Omental fat pad (tissue), 4 donors: Measurements from ENCODE around the gene SURF1. TPM values are rescaled to one million over a fixed set of nuclear protein-coding genes. Genes with fewer than 3 reads are reported as not detected.

Experiments
- ATAC-seq: fragments of 150-250 bp; one replicate; pipeline ENCODE4 v1.9.1; 2016; ENCODE audit warnings: mild to moderate bottlenecking, moderate library complexity; ENCODE audit not compliant: low FRiP score
- DNase-seq: peaks from one replicate; pipeline ENCODE4 v3.0.0-alpha.2; 2019; ENCODE audit warnings: low spot score
- total RNA-seq, 4 donors: library from RNA; depleted of rRNA; stranded (reverse); fragments of >200 nt; gene quantifications; one replicate each; pipeline ENCODE4 v1.1.0, GENCODE V29; 2016
- TF ChIP-seq, protein P1 (sequence below), 3 donors: fragments of 450-650 bp; IDR thresholded peaks; one replicate each; pipeline ENCODE4 v1.5.1; 2016 to 2017; ENCODE audit warnings: antibody characterized with exemption in 3 of 3, mild to moderate bottlenecking in 3 of 3, moderate library complexity in 2 of 3

Gene SURF1
- total RNA-seq, 4 donors from 2014 or later, result 30.3 to 47.1 (median 41.1) TPM

DNA sequence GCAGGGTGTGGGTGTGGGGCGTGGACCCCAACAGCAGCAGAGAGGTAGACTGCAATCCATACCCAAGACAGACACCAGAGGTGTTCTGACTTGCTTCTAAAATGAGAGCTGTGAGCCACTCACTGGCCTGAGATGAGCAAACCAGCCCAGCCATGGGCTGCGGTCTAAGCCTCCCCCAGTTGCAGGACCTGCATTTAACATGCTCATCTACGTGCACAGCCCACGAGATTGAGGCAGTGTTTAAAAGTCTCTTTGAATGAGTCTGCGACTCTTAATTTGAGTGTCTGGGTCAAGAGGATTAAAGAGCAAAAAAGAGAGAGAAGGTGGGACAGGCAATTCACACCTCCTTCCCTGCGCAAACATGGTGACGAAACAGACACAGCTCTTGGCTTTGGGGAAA, 13.6 kb upstream of the SURF1 start:
- TF ChIP-seq, protein P1, sequence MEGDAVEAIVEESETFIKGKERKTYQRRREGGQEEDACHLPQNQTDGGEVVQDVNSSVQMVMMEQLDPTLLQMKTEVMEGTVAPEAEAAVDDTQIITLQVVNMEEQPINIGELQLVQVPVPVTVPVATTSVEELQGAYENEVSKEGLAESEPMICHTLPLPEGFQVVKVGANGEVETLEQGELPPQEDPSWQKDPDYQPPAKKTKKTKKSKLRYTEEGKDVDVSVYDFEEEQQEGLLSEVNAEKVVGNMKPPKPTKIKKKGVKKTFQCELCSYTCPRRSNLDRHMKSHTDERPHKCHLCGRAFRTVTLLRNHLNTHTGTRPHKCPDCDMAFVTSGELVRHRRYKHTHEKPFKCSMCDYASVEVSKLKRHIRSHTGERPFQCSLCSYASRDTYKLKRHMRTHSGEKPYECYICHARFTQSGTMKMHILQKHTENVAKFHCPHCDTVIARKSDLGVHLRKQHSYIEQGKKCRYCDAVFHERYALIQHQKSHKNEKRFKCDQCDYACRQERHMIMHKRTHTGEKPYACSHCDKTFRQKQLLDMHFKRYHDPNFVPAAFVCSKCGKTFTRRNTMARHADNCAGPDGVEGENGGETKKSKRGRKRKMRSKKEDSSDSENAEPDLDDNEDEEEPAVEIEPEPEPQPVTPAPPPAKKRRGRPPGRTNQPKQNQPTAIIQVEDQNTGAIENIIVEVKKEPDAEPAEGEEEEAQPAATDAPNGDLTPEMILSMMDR (IDR thresholded peaks at IDR 0.05), result no peak
- ATAC-seq (no peak), DNase-seq (no peak)

DNA sequence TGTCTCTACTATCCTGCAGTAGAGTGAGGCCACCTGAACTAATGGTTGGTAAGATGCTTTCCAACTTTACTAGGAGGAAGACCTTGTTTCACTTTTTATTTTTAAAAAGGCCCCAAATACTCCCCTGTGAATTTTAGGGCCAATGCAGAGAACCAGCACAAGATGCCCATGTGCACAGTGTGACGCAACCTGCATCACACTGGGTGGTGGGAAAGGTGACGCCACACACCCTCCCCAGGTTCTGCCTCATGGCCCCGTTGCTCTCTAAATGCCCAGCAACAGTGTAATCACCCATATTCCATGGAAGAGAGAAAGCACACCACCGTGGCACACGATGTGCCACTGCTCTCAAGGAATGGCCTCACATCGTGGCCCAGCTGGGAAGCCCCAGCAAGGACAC, 13.1 kb upstream of the SURF1 start:
- TF ChIP-seq, protein P1 (IDR thresholded peaks at IDR 0.05), result no peak
- ATAC-seq (no peak), DNase-seq (no peak)

DNA sequence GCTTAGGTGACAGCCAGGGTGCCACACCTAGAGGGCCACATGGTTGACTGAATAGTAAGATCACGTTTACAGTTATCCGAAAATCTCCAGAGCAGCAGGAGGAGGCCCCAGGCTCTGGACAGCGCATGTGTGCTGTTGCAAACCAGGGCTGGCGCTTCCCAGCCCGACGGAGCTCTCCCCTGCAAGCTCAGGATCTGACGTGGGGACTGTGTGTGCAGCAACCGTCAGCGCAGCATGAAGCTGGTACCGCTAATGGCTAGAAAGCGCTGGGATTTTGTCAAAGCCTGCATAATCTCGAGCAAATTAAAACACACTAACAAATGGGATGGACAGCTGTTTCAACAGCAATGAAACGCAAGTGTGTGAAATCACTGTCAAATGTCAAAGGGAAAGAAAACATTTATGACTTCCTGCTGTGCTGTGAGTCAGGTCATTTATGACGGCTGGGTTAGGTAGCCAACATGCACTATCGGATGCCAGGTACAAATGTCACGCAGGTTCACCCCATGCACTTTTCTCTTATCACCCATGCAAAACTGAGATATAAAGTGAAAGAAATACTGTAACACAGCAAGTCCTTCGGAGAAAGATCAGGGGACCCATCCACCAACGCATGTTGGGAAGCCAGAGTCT, 12.1 kb upstream of the SURF1 start:
- DNase-seq, result no peak
- no peak for ATAC-seq
- TF ChIP-seq, protein P1 (IDR thresholded peaks at IDR 0.05), result no peak

- DNase-seq, result no peak
- ATAC-seq, result no peak
- TF ChIP-seq, protein P1 (IDR thresholded peaks at IDR 0.05), result no peak
These were observed 11.5 kb upstream of the SURF1 start for GRCh38 chr9:133367778-133368177.

- no peak for DNase-seq
- TF ChIP-seq, protein P1 (IDR thresholded peaks at IDR 0.05), result no peak
- ATAC-seq, result no peak
These were observed 10.9 kb upstream of the SURF1 start for GRCh38 chr9:133367221-133367620.

DNA sequence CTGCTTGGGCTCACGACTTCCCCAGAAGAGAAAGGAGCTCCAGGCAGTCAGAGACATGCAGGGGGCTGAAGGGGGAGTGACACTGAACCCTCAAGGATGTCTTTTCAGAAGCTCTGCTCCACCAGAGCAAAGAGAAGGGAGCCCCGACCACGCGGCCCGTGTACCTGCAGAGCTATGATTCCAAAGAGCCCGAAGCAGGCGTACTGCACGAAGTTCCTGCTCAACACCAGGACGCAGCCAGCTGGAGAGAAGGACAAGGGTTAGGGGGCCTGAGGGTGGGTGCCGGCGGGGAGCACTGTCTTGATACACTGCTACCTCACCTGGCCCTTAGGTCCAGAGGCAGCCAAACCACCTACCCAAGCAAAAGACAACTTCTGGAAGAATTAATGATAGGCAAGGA, 10.1 kb upstream of the SURF1 start:
- TF ChIP-seq, protein P1 (IDR thresholded peaks at IDR 0.05), result no peak
- DNase-seq (no peak), ATAC-seq (no peak)

GRCh38 chr9:133362359-133363044, 6.2 kb upstream of the SURF1 start:
- DNase-seq (no peak), ATAC-seq (no peak)
- TF ChIP-seq, protein P1 (IDR thresholded peaks at IDR 0.05), result no peak
